ENCODE results near the gene CELSR1. TPM values are rescaled to one million over a fixed set of nuclear protein-coding genes. Genes with fewer than 3 reads are reported as not detected.

Gene CELSR1
- total RNA-seq, 1 donor from 2014 or later: 27.9 TPM

- no peak overlapping the region for H3K27ac Mint-ChIP-seq (ENCODE audit: unreplicated experiment)
- H3K9me3 Mint-ChIP-seq (ENCODE audit: low read depth): peaks cover 10% of the 10 kb centered on the region
- no peaks in the 10 kb centered on the region for H3K27me3 Mint-ChIP-seq (ENCODE audit: low read depth)
- no peak overlapping the region for H3K4me3 Mint-ChIP-seq (ENCODE audit: unreplicated experiment)
- peak; percentile 87 for DNase-seq (ENCODE audit: low spot score)
- no peak for TF ChIP-seq CTCF (IDR thresholded peaks at IDR 0.05)
- peaks cover 25% of the 10 kb centered on the region for H3K4me1 Mint-ChIP-seq (ENCODE audit: low read depth)
- no peaks in the 10 kb centered on the region for H3K36me3 Mint-ChIP-seq (ENCODE audit: low read depth)
Observed at GRCh38 chr22:46573781-46574437, 36.5 kb upstream of the CELSR1 start.

- no peaks in the 10 kb centered on the region for H3K36me3 Mint-ChIP-seq (ENCODE audit: low read depth)
- no peak for TF ChIP-seq CTCF (IDR thresholded peaks at IDR 0.05)
- no peaks in the 10 kb centered on the region for H3K27me3 Mint-ChIP-seq (ENCODE audit: low read depth)
- H3K9me3 Mint-ChIP-seq (ENCODE audit: low read depth): peaks cover 10% of the 10 kb centered on the region
- H3K4me1 Mint-ChIP-seq (ENCODE audit: low read depth): peaks cover 18% of the 10 kb centered on the region
- peak; percentile 83 for DNase-seq (ENCODE audit: low spot score)
- no peak overlapping the region for H3K27ac Mint-ChIP-seq (ENCODE audit: unreplicated experiment)
- H3K4me3 Mint-ChIP-seq (ENCODE audit: unreplicated experiment): no peak overlapping the region
Observed at GRCh38 chr22:46572911-46573780, 35.7 kb upstream of the CELSR1 start.

GRCh38 chr22:46571642-46572250 lies 34.3 kb upstream of the CELSR1 start:
- Mint-ChIP-seq H3K36me3 (ENCODE audit: low read depth) (no peaks in the 10 kb centered on the region), H3K4me3 (ENCODE audit: unreplicated experiment) (no peak overlapping the region), H3K9me3 (ENCODE audit: low read depth) (peaks cover 10% of the 10 kb centered on the region), H3K27me3 (ENCODE audit: low read depth) (no peaks in the 10 kb centered on the region), H3K4me1 (ENCODE audit: low read depth) (peaks cover 12% of the 10 kb centered on the region), H3K27ac (ENCODE audit: unreplicated experiment) (no peak overlapping the region)
- TF ChIP-seq CTCF (IDR thresholded peaks at IDR 0.05): no peak
- no peak for DNase-seq (ENCODE audit: low spot score)

GRCh38 chr22:46569848-46570695 lies 32.7 kb upstream of the CELSR1 start:
- Mint-ChIP-seq H3K36me3 (ENCODE audit: low read depth) (no peaks in the 10 kb centered on the region), H3K27ac (ENCODE audit: unreplicated experiment) (no peak overlapping the region), H3K4me3 (ENCODE audit: unreplicated experiment) (no peak overlapping the region), H3K9me3 (ENCODE audit: low read depth) (peaks cover 10% of the 10 kb centered on the region), H3K4me1 (ENCODE audit: low read depth) (peaks cover under 1% of the 10 kb centered on the region), H3K27me3 (ENCODE audit: low read depth) (no peaks in the 10 kb centered on the region)
- peak; percentile 79 for DNase-seq (ENCODE audit: low spot score)
- no peak for TF ChIP-seq CTCF (IDR thresholded peaks at IDR 0.05)
